Measurements from ENCODE around the gene HDGF.

Gene HDGF

GRCh38 chr1:156745881-156746280, 5.6 kb downstream of the HDGF start:
- no peak for DNase-seq

- DNase-seq = no peak
Observed at GRCh38 chr1:156744786-156745419, 6.6 kb downstream of the HDGF start.

- no peak for DNase-seq
Observed at GRCh38 chr1:156744344-156744743, 7.1 kb downstream of the HDGF start.

GRCh38 chr1:156743367-156744302, 7.8 kb downstream of the HDGF start:
- no peak for DNase-seq

- no peak for DNase-seq
Observed at GRCh38 chr1:156742801-156743200, 8.7 kb downstream of the HDGF start.

GRCh38 chr1:156742017-156742416, 9.5 kb downstream of the HDGF start:
- no peak for DNase-seq

GRCh38 chr1:156741481-156741983, 9.9 kb downstream of the HDGF start:
- DNase-seq = no peak

GRCh38 chr1:156740741-156741480, 10.6 kb downstream of the HDGF start, which contains the start of gene MRPL24:
MRPL24 (minus strand) TSS chr1:156741088; CDS start chr1:156738704, 2,384 bp downstream.
- peak; percentile 99 for DNase-seq

GRCh38 chr1:156740237-156740740, 11.2 kb downstream of the HDGF start:
- DNase-seq = no peak

GRCh38 chr1:156738916-156739315, 12.6 kb downstream of the HDGF start:
- DNase-seq = no peak

- no peak for DNase-seq
Observed at GRCh38 chr1:156738407-156738806, 13.1 kb downstream of the HDGF start.

GRCh38 chr1:156733989-156734584, 17.4 kb downstream of the HDGF start:
- DNase-seq = no peak

GRCh38 chr1:156728599-156729462, 22.6 kb downstream of the HDGF start, which contains the start of gene ISG20L2:
ISG20L2 (minus strand) TSS chr1:156728766; CDS start chr1:156727652, 1,114 bp downstream.
- DNase-seq = peak; percentile 95 to 97

GRCh38 chr1:156727926-156728598, 23.4 kb downstream of the HDGF start, which contains the start of gene METTL25B:
METTL25B (plus strand) TSS chr1:156728469; CDS start chr1:156729105, 636 bp downstream.
- DNase-seq = peak; percentile 77 to 86

- no peak for DNase-seq
Observed at GRCh38 chr1:156727492-156727891, 24.0 kb downstream of the HDGF start.

GRCh38 chr1:156726549-156727226, 24.8 kb downstream of the HDGF start:
- peak in 1 of 2 experiments; percentile 43 for DNase-seq

- peak; percentile 57 to 82 for DNase-seq
Observed at GRCh38 chr1:156725683-156726280, 25.7 kb downstream of the HDGF start.

GRCh38 chr1:156721535-156721934, 29.9 kb downstream of the HDGF start:
- DNase-seq = no peak

GRCh38 chr1:156721131-156721530, 30.3 kb downstream of the HDGF start:
- no peak for DNase-seq

Data from NCI-H1930 (cell line).